ENCODE results near the gene CRX.
A peak's percentile ranks its signal among the peaks of the same experiment; 100 is the strongest.
"Not testable (repeated sequence)": the region's sequence is repeated elsewhere in the genome, so short reads cannot be mapped to it uniquely, and the experiment has no call there.

Gene CRX

DNA sequence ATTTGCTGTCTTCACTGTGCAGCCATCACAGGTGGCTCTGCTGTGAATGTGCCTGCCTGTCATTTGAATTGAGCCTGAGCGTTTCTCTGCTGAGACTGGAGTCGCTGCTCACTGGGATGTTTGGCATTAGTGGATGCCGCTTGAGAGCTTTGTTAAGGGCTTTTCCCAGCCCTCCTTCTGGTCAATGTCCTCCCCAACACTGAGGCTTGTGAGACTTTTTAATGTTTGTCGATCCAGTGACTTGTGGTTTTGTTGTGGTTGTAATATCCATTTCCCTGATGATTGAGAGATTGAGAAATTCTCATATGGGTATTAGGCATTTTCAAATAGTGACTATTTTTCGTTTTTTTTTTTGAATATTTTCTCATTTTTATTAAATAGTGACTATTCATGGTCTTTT is 39.9 kb downstream of the CRX start:
- DNase-seq: no peak

DNA sequence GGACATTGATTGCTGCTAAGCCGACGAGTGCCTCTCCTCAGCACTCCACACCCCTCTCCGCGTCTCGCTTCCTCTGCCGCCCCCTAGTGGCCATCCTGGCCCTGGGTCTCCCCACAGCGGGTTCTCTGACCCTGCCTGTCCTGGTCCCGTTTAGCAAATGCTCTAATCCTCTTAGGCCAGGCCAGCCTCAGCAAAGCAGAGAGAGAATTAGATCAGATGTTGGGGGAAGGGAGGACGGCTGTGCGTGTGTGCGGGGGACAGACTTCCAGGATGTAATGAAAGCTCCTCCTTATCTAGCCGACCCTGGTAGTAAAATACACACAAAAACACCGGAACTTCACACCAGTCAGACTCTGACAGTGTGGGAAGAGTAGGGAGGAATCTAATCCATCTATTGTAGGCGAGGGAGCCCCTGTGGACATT is 41.8 kb downstream of the CRX start:
- DNase-seq: peak; percentile 72 to 91

DNA sequence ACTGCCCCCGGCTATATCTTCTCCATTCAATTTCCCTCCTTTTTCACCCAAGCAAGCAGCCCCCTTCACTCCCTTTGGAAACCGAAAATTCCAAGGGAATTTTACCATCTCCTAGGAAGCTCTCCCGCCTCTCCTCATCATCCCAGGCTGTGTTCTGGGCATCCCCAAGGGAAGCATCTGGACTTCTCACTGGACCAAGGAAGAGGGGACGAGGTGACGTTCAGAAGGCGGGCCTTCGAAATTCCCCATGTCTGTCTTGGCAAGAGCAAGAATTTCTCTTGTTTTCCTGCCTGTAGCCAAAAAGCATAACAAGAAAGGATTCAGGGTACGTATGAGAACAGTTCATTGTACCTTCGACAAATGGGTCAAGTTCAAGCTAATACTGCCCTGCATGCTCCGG is 43.4 kb downstream of the CRX start:
- DNase-seq: no peak

DNA sequence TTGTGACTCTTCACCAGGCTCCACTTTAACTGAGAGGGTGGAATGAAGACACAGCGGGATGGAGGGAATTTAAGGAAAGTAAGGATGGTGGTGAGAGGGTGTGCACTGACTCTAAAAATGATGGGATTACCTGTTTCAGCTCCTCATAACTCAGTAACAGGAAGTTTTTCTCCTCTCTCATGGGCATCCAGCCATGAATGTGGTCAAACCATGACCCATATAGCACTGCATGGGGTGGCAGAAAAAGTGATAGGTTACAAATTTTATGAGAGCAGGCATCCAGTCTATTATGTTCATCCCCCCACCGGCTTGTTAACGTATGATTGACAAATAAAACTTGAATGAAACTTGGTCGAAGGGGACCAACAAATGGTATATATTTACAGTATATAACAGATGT is 57.2 kb downstream of the CRX start:
- no peak for DNase-seq

DNA sequence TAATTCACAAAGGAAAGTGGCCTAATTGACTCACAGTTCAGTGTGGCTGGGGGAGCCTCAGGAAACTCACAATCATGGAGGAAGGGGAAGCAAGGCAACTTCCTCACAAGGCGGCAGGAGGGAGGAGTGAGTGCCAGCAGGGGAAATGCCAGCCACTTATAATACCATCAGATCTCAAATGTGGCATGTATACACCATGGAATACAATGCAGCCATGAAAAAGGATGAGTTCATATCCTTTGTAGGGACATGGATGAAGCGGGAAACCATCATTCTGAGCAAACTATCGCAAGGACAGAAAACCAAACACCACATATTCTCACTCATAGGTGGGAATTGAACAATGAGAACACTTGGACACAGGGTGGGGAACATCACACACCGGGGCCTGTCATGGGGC is 57.6 kb downstream of the CRX start:
- not testable (repeated sequence) for DNase-seq

DNA sequence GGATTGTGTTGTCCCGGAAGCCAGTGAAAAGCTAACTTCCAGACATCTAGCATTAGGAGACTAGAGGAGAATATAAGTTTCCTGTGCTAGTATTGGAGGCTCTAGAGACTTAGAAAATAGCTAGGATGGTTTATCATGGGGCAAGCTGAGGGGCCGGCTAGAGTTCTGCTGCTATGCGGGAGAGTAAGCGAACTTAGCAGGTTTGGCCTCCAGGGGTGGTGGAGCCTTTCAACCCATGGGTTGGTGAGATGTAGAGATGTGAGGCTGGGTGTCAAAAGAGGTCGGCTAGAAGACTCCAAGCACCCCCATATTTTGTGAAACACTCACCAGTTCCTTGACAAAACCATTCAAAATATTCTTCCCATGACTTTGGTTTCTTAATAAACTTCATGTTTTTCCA is 60.0 kb downstream of the CRX start:
- no peak for DNase-seq

DNA sequence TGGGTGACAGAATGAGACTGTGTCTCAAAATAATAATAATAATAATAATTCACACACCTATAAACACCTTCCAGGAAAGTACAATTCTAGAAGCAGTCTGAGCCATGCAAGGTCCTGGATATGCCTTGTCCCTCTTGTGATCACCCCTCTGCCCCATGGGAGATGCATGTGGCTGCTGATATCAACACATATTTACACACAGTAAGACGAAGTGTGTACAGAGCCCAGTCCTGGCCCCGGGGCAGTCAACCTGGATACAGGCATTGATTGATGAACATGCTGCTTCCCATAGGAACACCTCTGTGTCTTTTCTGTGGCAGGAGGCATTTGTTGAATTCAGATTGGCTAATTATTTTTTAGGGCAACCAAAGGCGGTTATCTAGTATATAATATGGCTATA is 61.2 kb downstream of the CRX start:
- no peak for DNase-seq

DNA sequence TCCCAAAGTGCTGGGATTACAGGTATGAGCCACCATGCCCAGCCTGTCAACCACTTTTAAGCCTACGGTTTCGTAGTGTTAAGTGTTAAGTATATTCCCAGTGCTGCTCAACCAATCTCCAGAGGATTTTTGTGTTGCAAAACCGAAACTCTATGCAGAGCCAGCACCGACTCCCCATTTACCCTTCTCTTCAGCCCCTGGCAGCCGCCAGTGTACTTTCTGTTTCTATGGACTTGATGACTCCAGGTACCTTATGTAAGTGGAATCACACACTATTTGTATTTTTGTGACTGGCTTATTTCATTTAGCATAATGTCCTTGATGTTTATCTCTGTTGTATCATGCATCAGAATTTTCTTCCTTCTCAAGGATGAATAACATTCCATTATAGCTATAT is 63.3 kb downstream of the CRX start:
- DNase-seq: no peak

DNA sequence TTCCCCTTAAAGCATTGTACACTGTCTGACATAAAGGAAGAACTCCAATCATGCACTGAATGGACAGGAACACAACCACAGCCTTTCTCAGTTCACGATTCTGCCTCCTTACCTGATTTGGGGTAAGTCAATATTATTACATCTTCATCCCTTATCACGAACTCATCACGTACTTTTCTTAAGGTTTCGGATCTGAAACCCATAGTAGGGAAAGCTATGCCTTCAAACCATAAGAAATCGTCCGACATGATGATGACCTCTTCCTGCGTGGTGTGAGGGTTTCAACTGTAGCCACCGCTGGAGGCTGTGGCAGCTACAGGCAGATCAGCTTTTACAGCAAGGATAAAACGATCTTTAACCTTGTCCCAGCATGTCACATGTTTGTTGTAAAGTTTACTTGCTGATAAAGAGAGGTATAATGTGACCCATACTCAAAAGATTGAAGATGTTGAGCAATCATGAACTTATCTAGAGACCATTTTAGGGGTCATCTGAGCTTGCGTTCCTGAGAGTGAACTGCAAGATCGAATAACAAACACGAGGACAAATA is 64.3 kb downstream of the CRX start, which contains the start of gene SULT2A1:
SULT2A1 (minus strand) TSS at position 306 of the 550 bp plus-strand sequence; CDS start at position 248, 58 bp downstream.
- DNase-seq: no peak

DNA sequence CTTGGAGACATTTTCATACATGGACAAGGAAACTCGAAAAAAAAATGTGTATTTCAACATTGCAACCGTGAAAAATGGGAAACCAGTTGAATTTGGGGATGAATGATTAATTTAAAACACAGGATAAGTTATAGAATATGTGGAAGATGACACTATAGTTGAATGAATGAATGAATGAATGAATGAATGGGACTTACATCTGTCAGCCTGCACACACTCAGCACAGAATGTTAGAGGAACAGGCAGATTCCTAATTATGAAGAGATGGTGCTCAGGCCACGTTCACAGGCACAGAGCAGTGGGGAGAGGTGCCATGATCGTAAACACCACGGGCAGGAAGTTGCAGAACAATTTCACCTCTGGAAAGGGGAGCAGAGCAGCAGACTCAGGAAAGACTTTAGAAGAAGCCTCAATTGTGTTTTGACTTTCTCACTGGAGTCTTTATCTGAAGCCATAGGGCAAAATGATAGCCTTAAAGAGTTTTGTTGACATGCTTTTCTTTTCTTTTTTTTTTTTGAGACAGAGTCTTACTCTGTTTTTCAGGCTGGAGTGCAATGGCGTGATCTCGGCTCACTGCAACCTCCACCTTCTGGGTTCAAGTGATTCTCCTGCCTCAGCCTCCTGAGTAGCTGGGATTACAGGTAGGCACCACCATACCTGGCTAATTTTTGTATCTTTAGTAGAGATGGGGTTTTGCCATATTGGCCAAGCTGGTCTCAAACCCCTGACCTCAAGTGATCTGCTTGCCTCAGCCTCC is 69.3 kb downstream of the CRX start:
- no peak for DNase-seq

DNA sequence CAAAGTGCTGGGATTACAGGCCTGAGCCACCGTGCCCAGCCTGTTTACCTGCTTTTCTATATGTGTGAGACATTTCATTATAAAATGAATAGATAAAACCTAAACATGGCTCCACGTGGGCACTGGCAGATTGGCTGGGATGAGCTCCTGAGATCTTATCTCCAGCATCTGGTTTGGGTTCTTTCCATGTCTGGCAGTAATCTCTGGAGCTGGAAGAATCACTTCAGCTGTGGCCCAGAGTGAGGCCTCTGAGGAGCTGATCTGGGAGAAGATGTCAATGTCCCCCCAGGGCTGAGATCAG is 69.8 kb downstream of the CRX start:
- DNase-seq: no peak

DNA sequence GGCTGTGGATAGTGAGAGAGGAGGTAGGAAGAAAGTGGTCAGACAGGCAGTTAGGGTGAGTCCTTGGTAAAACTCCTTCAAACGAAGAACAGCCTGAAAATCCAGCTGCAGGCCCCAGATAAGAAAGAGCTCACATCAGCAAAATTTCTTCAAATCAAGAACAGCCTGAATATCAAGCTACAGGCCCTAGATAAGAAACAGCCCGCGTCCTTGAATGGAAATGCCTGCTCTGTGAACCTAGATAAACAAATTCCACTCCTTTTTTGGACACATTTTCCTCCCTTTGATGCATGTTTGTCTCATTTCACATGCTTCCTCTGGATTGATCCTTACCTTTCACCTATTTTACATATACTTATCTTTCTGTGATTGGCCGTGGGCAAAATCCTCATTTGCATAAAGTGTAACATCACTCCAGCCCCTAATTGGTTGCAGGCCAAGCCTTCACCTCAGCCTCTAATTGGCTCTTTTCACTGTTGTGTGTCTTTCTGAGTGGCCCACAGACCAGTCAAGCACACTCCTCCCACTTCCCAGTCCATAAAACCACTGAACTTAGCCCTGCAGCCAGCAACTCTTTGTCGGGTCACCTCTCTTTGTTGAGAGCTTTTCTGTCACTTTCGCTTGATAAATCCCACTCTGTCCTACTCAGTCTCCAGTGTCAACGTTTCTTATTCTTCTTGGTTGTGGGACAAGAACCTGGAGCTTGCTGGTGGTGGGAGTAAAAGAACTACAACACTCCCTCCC is 70.4 kb downstream of the CRX start:
- DNase-seq: no peak
